SU-DHL-6 (cell line): ENCODE data around the gene AGPS.

Experiments
- H2AFZ ChIP-seq: fragments of 200-600 bp; sonication (generic); 2 replicates; pipeline ENCODE4 v1.6.1; 2014; ENCODE audit warnings: low read depth, mild to moderate bottlenecking, moderate library complexity, mixed read lengths, antibody characterized with exemption, low read length; ENCODE audit not compliant: severe bottlenecking
- H3F3A ChIP-seq: fragments of 200-600 bp; shearing (Covaris generic); 2 replicates; pipeline ENCODE4 v1.6.0; 2016; ENCODE audit warnings: antibody characterized with exemption, mild to moderate bottlenecking; ENCODE audit not compliant: insufficient read depth
- H3K27ac ChIP-seq: fragments of 200-600 bp; sonication (generic); 2 replicates; pipeline ENCODE4 v1.5.1; 2016; ENCODE audit warnings: low read depth, mild to moderate bottlenecking, low read length, moderate library complexity, mixed read lengths
- H3K27me3 ChIP-seq: fragments of 200-600 bp; sonication (generic), shearing (Covaris generic); 2 replicates; pipeline ENCODE4 v1.6.0; 2014; ENCODE audit warnings: mild to moderate bottlenecking, low read length
- H3K36me3 ChIP-seq: fragments of 200-600 bp; sonication (generic); 2 replicates; pipeline ENCODE4 v1.6.1; 2014; ENCODE audit warnings: mild to moderate bottlenecking, low read length, mixed read lengths
- H3K4me2 ChIP-seq: fragments of 300-600, 200-600 bp; shearing (Covaris generic), sonication (generic); 2 replicates; pipeline ENCODE4 v1.6.0; 2014; ENCODE audit warnings: low read length, low read depth, mild to moderate bottlenecking; ENCODE audit not compliant: poor library complexity, severe bottlenecking
- H3K4me3 ChIP-seq: fragments of 200-600 bp; sonication (generic); 2 replicates; pipeline ENCODE4 v1.5.1; 2014; ENCODE audit warnings: antibody characterized with exemption, low read length, mild to moderate bottlenecking, mixed read lengths; ENCODE audit not compliant: insufficient read depth, poor library complexity, severe bottlenecking
- H3K79me2 ChIP-seq: fragments of 200-600 bp; sonication (generic); 2 replicates; pipeline ENCODE4 v1.6.1; 2014; ENCODE audit warnings: mild to moderate bottlenecking, low read length, moderate library complexity; ENCODE audit not compliant: insufficient read depth
- H3K9ac ChIP-seq: fragments of 200-600 bp; sonication (generic); 2 replicates; pipeline ENCODE4 v1.7.0; 2014; ENCODE audit warnings: mild to moderate bottlenecking, low read length
- H3K9me2 ChIP-seq: fragments of 200-600 bp; sonication (generic); replicated peaks from 2 replicates; pipeline ENCODE4 v1.6.1; 2014; ENCODE audit warnings: low read length; ENCODE audit not compliant: insufficient read depth
- H3K9me3 ChIP-seq: fragments of 200-600 bp; sonication (generic); 2 replicates; pipeline ENCODE4 v1.6.1; 2014; ENCODE audit warnings: low read length, mixed read lengths; ENCODE audit not compliant: insufficient read depth
- H4K20me1 ChIP-seq: fragments of 200-600 bp; sonication (generic); 2 replicates; pipeline ENCODE4 v1.6.1; 2014; ENCODE audit warnings: low read depth, mild to moderate bottlenecking, antibody characterized with exemption, low read length, moderate library complexity, mixed read lengths
- EZH2phosphoT487 ChIP-seq: fragments of 200-600 bp; sonication (generic), shearing (Covaris generic); conservative IDR thresholded peaks from 2 replicates; pipeline ENCODE4 v1.6.1; 2018; ENCODE audit warnings: mild to moderate bottlenecking, antibody characterized with exemption, low read length, moderate library complexity, mixed read lengths
- TF ChIP-seq, protein P1 (sequence below): fragments of 200-600 bp; sonication (generic); IDR thresholded peaks from one replicate; pipeline ENCODE4 v1.5.1; 2017; ENCODE audit warnings: antibody characterized with exemption, mild to moderate bottlenecking, low read length, moderate library complexity; ENCODE audit not compliant: insufficient read depth, poor library complexity, severe bottlenecking

AGPS gene

DNA sequence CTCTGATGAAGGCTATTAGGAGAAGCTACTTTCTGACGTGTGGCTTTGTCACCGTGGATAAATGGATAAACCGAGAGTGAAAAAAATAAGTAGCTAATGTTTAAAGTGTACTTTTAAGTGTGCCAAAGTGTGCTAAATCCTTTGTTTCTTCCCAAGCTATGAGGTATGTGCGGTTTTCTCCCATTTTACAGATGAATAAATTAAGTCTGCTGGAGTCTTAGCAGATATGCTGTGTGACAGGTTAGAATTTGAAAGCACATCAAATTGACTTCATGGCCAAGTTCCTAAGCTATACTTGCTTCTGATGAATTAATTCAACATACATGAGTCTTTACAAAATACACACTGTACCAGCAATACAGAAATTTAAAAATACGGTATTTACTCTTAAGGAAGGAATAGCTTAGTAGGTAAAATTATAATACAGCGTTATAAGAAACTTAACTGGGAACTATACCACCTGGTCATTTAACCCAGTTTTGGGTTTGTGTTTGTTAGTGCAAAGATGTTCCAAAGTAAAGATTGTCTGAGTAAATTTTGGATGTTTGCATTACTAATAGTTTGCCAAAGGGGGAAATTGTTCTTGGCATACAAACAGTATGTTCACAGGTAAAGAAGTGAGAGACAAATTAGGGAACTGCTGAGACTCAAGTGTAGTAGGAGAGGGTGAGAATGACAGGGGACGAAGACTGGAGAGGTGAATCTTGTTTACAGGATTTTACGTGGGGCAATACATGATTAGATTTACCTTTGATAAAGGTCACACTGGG is 1.4 kb downstream of the AGPS start:
- Histone ChIP-seq H3K79me2 (peaks cover 60% of the 10 kb centered on the region), H3K27me3 (no peaks in the 10 kb centered on the region), H3K9me2 (no peaks in the 10 kb centered on the region), H2AFZ (no peak overlapping the region), H3K4me2 (peak overlapping the region; percentile 94), H3K27ac (no peak overlapping the region), H3K9me3 (no peaks in the 10 kb centered on the region), H4K20me1 (peaks cover 6% of the 10 kb centered on the region; the same call in 1 of the 2 replicates), H3K9ac (peak overlapping the region; percentile 76), H3K36me3 (no peaks in the 10 kb centered on the region), H3F3A (peaks cover 15% of the 10 kb centered on the region), H3K4me3 (peak overlapping the region; percentile 79)
- no peak for TF ChIP-seq EZH2phosphoT487
- TF ChIP-seq, protein P1, sequence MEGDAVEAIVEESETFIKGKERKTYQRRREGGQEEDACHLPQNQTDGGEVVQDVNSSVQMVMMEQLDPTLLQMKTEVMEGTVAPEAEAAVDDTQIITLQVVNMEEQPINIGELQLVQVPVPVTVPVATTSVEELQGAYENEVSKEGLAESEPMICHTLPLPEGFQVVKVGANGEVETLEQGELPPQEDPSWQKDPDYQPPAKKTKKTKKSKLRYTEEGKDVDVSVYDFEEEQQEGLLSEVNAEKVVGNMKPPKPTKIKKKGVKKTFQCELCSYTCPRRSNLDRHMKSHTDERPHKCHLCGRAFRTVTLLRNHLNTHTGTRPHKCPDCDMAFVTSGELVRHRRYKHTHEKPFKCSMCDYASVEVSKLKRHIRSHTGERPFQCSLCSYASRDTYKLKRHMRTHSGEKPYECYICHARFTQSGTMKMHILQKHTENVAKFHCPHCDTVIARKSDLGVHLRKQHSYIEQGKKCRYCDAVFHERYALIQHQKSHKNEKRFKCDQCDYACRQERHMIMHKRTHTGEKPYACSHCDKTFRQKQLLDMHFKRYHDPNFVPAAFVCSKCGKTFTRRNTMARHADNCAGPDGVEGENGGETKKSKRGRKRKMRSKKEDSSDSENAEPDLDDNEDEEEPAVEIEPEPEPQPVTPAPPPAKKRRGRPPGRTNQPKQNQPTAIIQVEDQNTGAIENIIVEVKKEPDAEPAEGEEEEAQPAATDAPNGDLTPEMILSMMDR = no peak

DNA sequence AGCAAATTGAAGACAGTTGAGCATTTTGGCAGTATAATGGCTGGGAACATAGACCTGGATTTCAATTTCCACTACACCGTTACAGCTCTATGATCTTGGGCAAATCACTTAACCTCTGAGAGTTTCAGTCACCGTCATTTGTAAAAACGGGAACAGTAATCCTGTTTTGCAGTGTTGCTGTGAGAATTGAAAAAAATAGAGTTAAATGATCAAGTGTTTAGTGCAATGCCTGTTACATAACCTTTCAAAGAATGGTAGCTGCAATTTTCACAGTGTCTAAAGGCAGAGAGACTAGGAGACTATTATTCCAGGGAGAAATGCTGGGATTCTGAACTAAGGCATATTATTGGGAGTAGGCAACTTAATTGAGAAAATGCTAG is 2.0 kb downstream of the AGPS start:
- H3K27ac ChIP-seq = no peak overlapping the region
- H3K79me2 ChIP-seq = peaks cover 66% of the 10 kb centered on the region
- peaks cover 6% of the 10 kb centered on the region; the same call in 1 of the 2 replicates for H4K20me1 ChIP-seq
- H2AFZ ChIP-seq = no peak overlapping the region
- H3K9ac ChIP-seq = no peak overlapping the region; the same call in 1 of the 2 replicates
- peaks cover 15% of the 10 kb centered on the region for H3F3A ChIP-seq
- H3K4me2 ChIP-seq = peak overlapping the region; percentile 94
- TF ChIP-seq EZH2phosphoT487 = no peak
- TF ChIP-seq, protein P1 = no peak
- H3K36me3 ChIP-seq = no peaks in the 10 kb centered on the region
- H3K4me3 ChIP-seq = peak overlapping the region; percentile 79
- no peaks in the 10 kb centered on the region for H3K9me2 ChIP-seq
- no peaks in the 10 kb centered on the region for H3K27me3 ChIP-seq
- no peaks in the 10 kb centered on the region for H3K9me3 ChIP-seq

DNA sequence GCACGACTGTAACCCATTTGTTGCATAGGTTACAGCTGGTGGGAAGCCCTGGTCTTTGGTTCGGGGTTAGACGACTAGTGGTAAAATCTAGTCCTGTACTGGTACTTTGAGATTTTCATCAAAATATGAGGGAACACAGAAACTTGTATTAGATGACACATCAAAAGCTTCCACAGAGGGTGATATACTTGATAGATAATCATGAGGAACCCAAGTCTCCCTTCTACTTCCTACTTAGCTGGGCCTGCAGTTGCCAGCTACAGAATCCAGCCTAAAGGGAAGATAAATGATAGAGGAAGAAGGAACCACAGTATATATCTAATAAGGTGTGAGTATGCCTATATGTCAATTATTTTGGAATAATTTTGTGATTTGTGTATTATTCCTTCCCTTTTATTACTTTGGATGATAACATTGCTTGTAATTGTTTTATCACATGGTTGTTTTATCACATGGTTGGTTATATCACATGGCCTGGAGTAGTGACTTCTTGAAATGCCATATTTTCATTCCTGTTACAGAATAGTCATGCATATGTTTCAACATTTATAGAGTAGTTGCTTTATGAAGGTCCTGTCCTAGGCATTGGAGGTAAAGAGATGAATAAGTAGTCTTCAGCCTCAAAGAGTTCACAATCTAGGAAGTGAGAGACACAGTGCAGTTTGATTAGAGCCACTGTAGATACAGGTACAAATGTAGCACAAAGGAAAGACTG is 2.9 kb downstream of the AGPS start:
- H3K9me2 ChIP-seq = no peaks in the 10 kb centered on the region
- H3K9ac ChIP-seq = no peak overlapping the region
- no peak overlapping the region for H3K4me3 ChIP-seq
- peaks cover 75% of the 10 kb centered on the region for H3K79me2 ChIP-seq
- no peaks in the 10 kb centered on the region for H3K9me3 ChIP-seq
- no peaks in the 10 kb centered on the region for H3K36me3 ChIP-seq
- no peak overlapping the region for H2AFZ ChIP-seq
- H3F3A ChIP-seq = peaks cover 15% of the 10 kb centered on the region
- TF ChIP-seq EZH2phosphoT487 = no peak
- TF ChIP-seq, protein P1 = no peak
- H3K27ac ChIP-seq = no peak overlapping the region
- no peaks in the 10 kb centered on the region for H3K27me3 ChIP-seq
- peak overlapping the region; percentile 94 for H3K4me2 ChIP-seq
- H4K20me1 ChIP-seq = peaks cover 6% of the 10 kb centered on the region; the same call in 1 of the 2 replicates
